Endothelial cell of umbilical vein (primary cell): Measurements from ENCODE around the gene CALD1.

Experiments used
- EZH2 ChIP-seq: IDR thresholded peaks from 2 replicates; pipeline ENCODE4 v1.6.1; 2012; ENCODE audit warnings: borderline replicate concordance, low read depth, mild to moderate bottlenecking, moderate library complexity, low read length, inconsistent platforms; ENCODE audit not compliant: severe bottlenecking
- MYC ChIP-seq: IDR thresholded peaks from one replicate; pipeline ENCODE4 v1.6.1; 2011; ENCODE audit warnings: mild to moderate bottlenecking, low read depth, low read length
- POLR2A ChIP-seq: IDR thresholded peaks from 2 replicates; pipeline ENCODE4 v1.6.1; 2012; ENCODE audit warnings: low read depth, mild to moderate bottlenecking, control low read depth, low read length
- TF ChIP-seq, protein P1 (sequence below), 2 donors: IDR thresholded peaks; 1 replicate in 1 of 2; 2 replicates in 1 of 2; pipeline ENCODE4 v1.5.1; 2011; ENCODE audit warnings: low read length in 2 of 2, mild to moderate bottlenecking in 2 of 2, moderate library complexity in 2 of 2, control low read depth in 1 of 2, inconsistent platforms in 1 of 2, low read depth in 1 of 2; ENCODE audit not compliant: insufficient read depth in 1 of 2; ENCODE audit errors: extremely low read depth in 1 of 2

DNA sequence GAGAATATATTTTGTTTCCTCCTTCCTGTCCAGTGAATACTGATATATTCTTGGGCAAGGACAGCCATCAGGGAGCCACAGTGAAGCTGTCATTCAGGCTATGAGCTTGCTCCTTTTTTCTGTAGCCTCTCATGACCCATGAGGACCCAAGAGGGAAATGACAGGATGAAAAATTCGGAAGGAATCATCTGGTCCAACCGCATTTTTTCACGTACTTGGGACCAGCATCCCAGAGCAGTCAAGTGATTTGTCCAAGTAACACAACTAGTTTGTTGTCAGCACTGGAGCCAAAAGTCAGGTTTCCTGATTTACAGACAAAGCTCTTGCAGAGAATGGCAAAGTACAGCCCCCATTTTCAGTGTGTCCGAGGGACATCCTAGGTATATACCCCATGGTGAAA is 159.7 kb downstream of the CALD1 start:
- TF ChIP-seq, protein P1, sequence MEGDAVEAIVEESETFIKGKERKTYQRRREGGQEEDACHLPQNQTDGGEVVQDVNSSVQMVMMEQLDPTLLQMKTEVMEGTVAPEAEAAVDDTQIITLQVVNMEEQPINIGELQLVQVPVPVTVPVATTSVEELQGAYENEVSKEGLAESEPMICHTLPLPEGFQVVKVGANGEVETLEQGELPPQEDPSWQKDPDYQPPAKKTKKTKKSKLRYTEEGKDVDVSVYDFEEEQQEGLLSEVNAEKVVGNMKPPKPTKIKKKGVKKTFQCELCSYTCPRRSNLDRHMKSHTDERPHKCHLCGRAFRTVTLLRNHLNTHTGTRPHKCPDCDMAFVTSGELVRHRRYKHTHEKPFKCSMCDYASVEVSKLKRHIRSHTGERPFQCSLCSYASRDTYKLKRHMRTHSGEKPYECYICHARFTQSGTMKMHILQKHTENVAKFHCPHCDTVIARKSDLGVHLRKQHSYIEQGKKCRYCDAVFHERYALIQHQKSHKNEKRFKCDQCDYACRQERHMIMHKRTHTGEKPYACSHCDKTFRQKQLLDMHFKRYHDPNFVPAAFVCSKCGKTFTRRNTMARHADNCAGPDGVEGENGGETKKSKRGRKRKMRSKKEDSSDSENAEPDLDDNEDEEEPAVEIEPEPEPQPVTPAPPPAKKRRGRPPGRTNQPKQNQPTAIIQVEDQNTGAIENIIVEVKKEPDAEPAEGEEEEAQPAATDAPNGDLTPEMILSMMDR (IDR thresholded peaks at IDR 0.05; ENCODE audit: extremely low read depth in 1 of 2, insufficient read depth in 1 of 2, low read depth in 1 of 2, low read length in 2 of 2) = no peak
- TF ChIP-seq MYC (no peak), POLR2A (no peak), EZH2 (no peak)
